Endothelial cell of umbilical vein (primary cell): ENCODE measurements around the gene DEXI. TPM values are rescaled to one million over a fixed set of nuclear protein-coding genes. Genes with fewer than 3 reads are reported as not detected.

Experiments used
- BruUV-seq: library from RNA; stranded (reverse); fragments of 400-500 nt; replicated peaks from 2 replicates; lab custom pipeline; 2021; lab: Mats Ljungman, UMichigan
- CTCF ChIA-PET: fragments of 300-600, 350-600 bp; sonication (Branson Sonifier 250); formaldehyde crosslinking; loops from one replicate; lab custom pipeline; 2021; ENCODE audit warnings: antibody characterized with exemption, inconsistent platforms; lab: Charles Lee
- POLR2A ChIA-PET: fragments of 300-600, 350-600 bp; sonication (Branson Sonifier 250); formaldehyde crosslinking; loops from one replicate; lab custom pipeline; 2021; ENCODE audit warnings: antibody characterized with exemption, inconsistent platforms; lab: Charles Lee
- DNase-seq: peaks from one replicate; pipeline ENCODE4 v3.0.0-alpha.2; 2011; ENCODE audit warnings: low read depth, low spot score
- FAIRE-seq: peaks from 2 replicates; lab custom pipeline; 2011; peaks lifted over from hg19 to GRCh38; lab: Jason Lieb, UNC
- H2AFZ ChIP-seq: 2 replicates; pipeline ENCODE4 v1.6.0; 2012; ENCODE audit warnings: low read depth, low read length, control low read depth, inconsistent platforms
- H3K27ac ChIP-seq: 2 replicates; pipeline ENCODE4 v1.5.1; 2011; ENCODE audit warnings: low read depth, mild to moderate bottlenecking, control low read depth, low read length, moderate library complexity; ENCODE audit not compliant: insufficient read depth
- H3K27me3 ChIP-seq, 2 experiments: 2 replicates each; pipeline versions ENCODE4 v1.6.0 to v1.6.1; 2011; ENCODE audit warnings: low read length in 2 of 2, mixed read lengths in 1 of 2; ENCODE audit not compliant: control insufficient read depth in 2 of 2, insufficient read depth in 2 of 2
- H3K36me3 ChIP-seq, 2 experiments: 2 replicates in 1 of 2; 3 replicates in 1 of 2; pipeline ENCODE4 v1.5.1; 2011; ENCODE audit warnings: low read length in 2 of 2, mild to moderate bottlenecking in 1 of 2, moderate library complexity in 1 of 2; ENCODE audit not compliant: control insufficient read depth in 2 of 2, insufficient read depth in 2 of 2; ENCODE audit errors: extremely low read depth in 1 of 2
- H3K4me1 ChIP-seq: 3 replicates; pipeline ENCODE4 v1.5.1; 2011; ENCODE audit warnings: mild to moderate bottlenecking, low read length; ENCODE audit not compliant: control insufficient read depth, insufficient read depth; ENCODE audit errors: extremely low read depth
- H3K4me2 ChIP-seq: 2 replicates; pipeline ENCODE4 v1.6.1; 2011; ENCODE audit warnings: low read length, control low read depth, mixed read lengths; ENCODE audit not compliant: insufficient read depth
- H3K4me3 ChIP-seq, 3 experiments: fragments of 200-600 bp in 1 of 3; sonication (generic), shearing (Covaris generic) in 1 of 3; replicated peaks in 1 of 3; 2 replicates each; pipeline ENCODE4 v1.5.1; 2011 to 2016; ENCODE audit warnings: control low read depth in 3 of 3, low read length in 3 of 3, mild to moderate bottlenecking in 2 of 3, inconsistent platforms in 1 of 3, low read depth in 1 of 3, moderate library complexity in 1 of 3; ENCODE audit not compliant: insufficient read depth in 1 of 3
- H3K79me2 ChIP-seq: 2 replicates; pipeline ENCODE4 v1.6.0; 2012; ENCODE audit warnings: low read length, inconsistent platforms; ENCODE audit not compliant: control insufficient read depth, insufficient read depth
- H3K9ac ChIP-seq: replicated peaks from 2 replicates; pipeline ENCODE3; 2011; ENCODE audit warnings: low read length, control low read depth; ENCODE audit not compliant: insufficient read depth; ENCODE audit errors: extremely low read depth
- H3K9me1 ChIP-seq: replicated peaks from 3 replicates; pipeline ENCODE4 v1.6.0; 2011; ENCODE audit warnings: mild to moderate bottlenecking, low read length; ENCODE audit not compliant: control insufficient read depth, insufficient read depth; ENCODE audit errors: extremely low read depth
- H3K9me3 ChIP-seq: replicated peaks from 2 replicates; pipeline ENCODE4 v1.5.1; 2012; ENCODE audit warnings: low read length, inconsistent platforms; ENCODE audit not compliant: control insufficient read depth, insufficient read depth
- H4K20me1 ChIP-seq: replicated peaks from 2 replicates; pipeline ENCODE3; 2011; ENCODE audit warnings: mild to moderate bottlenecking, low read length; ENCODE audit not compliant: control insufficient read depth, insufficient read depth; ENCODE audit errors: extremely low read depth
- CTCF ChIP-seq, 2 donors: IDR thresholded peaks; 1 replicate in 1 of 2; 2 replicates in 1 of 2; pipeline ENCODE4 v1.5.1; 2011; ENCODE audit warnings: low read length in 2 of 2, mild to moderate bottlenecking in 2 of 2, moderate library complexity in 2 of 2, control low read depth in 1 of 2, inconsistent platforms in 1 of 2, low read depth in 1 of 2; ENCODE audit not compliant: insufficient read depth in 1 of 2; ENCODE audit errors: extremely low read depth in 1 of 2
- EZH2 ChIP-seq: IDR thresholded peaks from 2 replicates; pipeline ENCODE4 v1.6.1; 2012; ENCODE audit warnings: borderline replicate concordance, low read depth, mild to moderate bottlenecking, moderate library complexity, low read length, inconsistent platforms; ENCODE audit not compliant: severe bottlenecking
- FOS ChIP-seq: IDR thresholded peaks from 2 replicates; pipeline ENCODE4 v1.6.1; 2011; ENCODE audit warnings: mild to moderate bottlenecking, low read length, moderate library complexity, borderline replicate concordance; ENCODE audit not compliant: insufficient read depth
- GATA2 ChIP-seq: IDR thresholded peaks from 2 replicates; pipeline ENCODE4 v1.7.0; 2011; ENCODE audit warnings: low read depth, mild to moderate bottlenecking, moderate library complexity, mixed read lengths, low read length; ENCODE audit not compliant: insufficient read length, insufficient read depth
- JUN ChIP-seq: IDR thresholded peaks from 2 replicates; pipeline ENCODE4 v1.6.1; 2011; ENCODE audit warnings: borderline replicate concordance, low read depth; ENCODE audit not compliant: insufficient read length, insufficient read depth
- MAX ChIP-seq: IDR thresholded peaks from 2 replicates; pipeline ENCODE4 v1.6.1; 2011; ENCODE audit not compliant: insufficient read depth, insufficient read length
- POLR2A ChIP-seq: IDR thresholded peaks from 2 replicates; pipeline ENCODE4 v1.6.1; 2012; ENCODE audit warnings: low read depth, mild to moderate bottlenecking, control low read depth, low read length
- POLR2AphosphoS5 ChIP-seq: IDR thresholded peaks from 2 replicates; pipeline ENCODE4 v1.6.1; 2012; ENCODE audit warnings: low read depth, mild to moderate bottlenecking, control low read depth, low read length, moderate library complexity; ENCODE audit not compliant: insufficient read depth
- dilution Hi-C: fragments of 300-500 bp; cut with MboI; formaldehyde crosslinking; loops from one replicate; pipeline ENCODE4 v1.15.0; 2019; ENCODE audit warnings: low sequenced_read_pairs; ENCODE audit not compliant: extremely low pct_ligation_motif_present
- intact Hi-C: fragments of 100-400 bp; cut with micrococcal nuclease; formaldehyde crosslinking; loops from one replicate; pipeline ENCODE4 v1.10.0; 2022
- polyA plus RNA-seq, 4 experiments: library from polyadenylated mRNA; depleted of rRNA in 3 of 4; stranded (reverse) in 3 of 4; unstranded in 1 of 4; fragments of >200 nt; gene quantifications; 2 replicates each; pipeline versions ENCODE4 v1.2.1 to v1.2.3, GENCODE V29; 2011 to 2012; ENCODE audit warnings: missing spikeins in 1 of 4
- total RNA-seq: library from RNA; stranded (reverse); gene quantifications from 2 replicates; pipeline ENCODE4 v1.2.3, GENCODE V29; 2021

DEXI gene
- total and polyA plus RNA-seq, 2 donors (not counting 3 experiments of a cell fraction or from before 2014, with no cell fraction given), result 32.8 to 69.5 TPM

GRCh38 chr16:10940501-10941079, 1.7 kb downstream of the DEXI start:
- BruUV-seq, result no TSS peak
- FAIRE-seq (peak; percentile 28), DNase-seq (no peak)
- H4K20me1 ChIP-seq, result peaks cover 2% of the 10 kb centered on the region
- no peak overlapping the region for H2AFZ ChIP-seq
- dilution Hi-C loops, result no loop called here
- ChIA-PET POLR2A (interaction anchor here (0.7 kb wide), 1 partner anchor 316 kb away, joined by 3 read pairs; the partner anchor contains the start of gene SOCS1), CTCF (interaction anchor here (1.0 to 1.7 kb wide), 3 partner anchors 8 to 22 kb away, joined by 3 to 8 read pairs (median 3); no protein-coding TSS in a partner anchor)
- H3K4me1 ChIP-seq, result peaks cover 59% of the 10 kb centered on the region
- intact Hi-C loops, result loop anchor here (1.0 to 10.0 kb wide), 2 partner anchors 360 to 556 kb away; partner anchors contain the start of genes ATF7IP2 and EMP2
- no peak overlapping the region for H3K27ac ChIP-seq
- no peaks in the 10 kb centered on the region for H3K36me3 ChIP-seq
- no peaks in the 10 kb centered on the region for H3K9me1 ChIP-seq
- H3K4me2 ChIP-seq, result peak overlapping the region; percentile 66
- peak overlapping the region; percentile 10 for H3K9ac ChIP-seq
- TF ChIP-seq FOS (no peak), GATA2 (no peak), EZH2 (no peak), POLR2AphosphoS5 (no peak), CTCF (IDR thresholded peaks at IDR 0.05; ENCODE audit: extremely low read depth in 1 of 2, insufficient read depth in 1 of 2, low read depth in 1 of 2, low read length in 2 of 2) (no peak), JUN (no peak), MAX (no peak), POLR2A (no peak)
- H3K4me3 ChIP-seq, result peak overlapping the region; percentile 24 to 71 (median 55)
- no peaks in the 10 kb centered on the region for H3K9me3 ChIP-seq
- peaks cover 51% of the 10 kb centered on the region for H3K79me2 ChIP-seq
- H3K27me3 ChIP-seq, result no peaks in the 10 kb centered on the region
